Neutrophil (primary cell): Measurements from ENCODE around the gene SLC19A3.

Experiments
- H3K27ac ChIP-seq: fragments of 200-600 bp; sonication (generic); 2 replicates; pipeline ENCODE4 v1.5.1; 2016; ENCODE audit warnings: mild to moderate bottlenecking, moderate library complexity
- H3K27me3 ChIP-seq: fragments of 200-600 bp; sonication (generic); 2 replicates; pipeline ENCODE4 v1.6.0; 2016; ENCODE audit warnings: mild to moderate bottlenecking
- H3K36me3 ChIP-seq: fragments of 200-600 bp; sonication (generic); 2 replicates; pipeline ENCODE4 v1.5.1; 2017
- H3K4me1 ChIP-seq, 2 experiments: fragments of 200-600 bp in 1 of 2; sonication (generic) in 1 of 2; 1 replicate in 1 of 2; 2 replicates in 1 of 2; pipeline versions ENCODE4 v1.5.1 to v1.6.1; 2013 to 2016; ENCODE audit warnings: low read depth in 1 of 2, low read length in 1 of 2, mild to moderate bottlenecking in 1 of 2, moderate library complexity in 1 of 2; ENCODE audit not compliant: control insufficient read depth in 1 of 2, insufficient read depth in 1 of 2
- H3K4me3 ChIP-seq, 2 experiments: fragments of 200-600 bp in 1 of 2; sonication (generic) in 1 of 2; 1 replicate in 1 of 2; 2 replicates in 1 of 2; pipeline ENCODE4 v1.5.1; 2013 to 2016; ENCODE audit warnings: low read depth in 1 of 2, low read length in 1 of 2, mild to moderate bottlenecking in 1 of 2, moderate library complexity in 1 of 2
- H3K9me3 ChIP-seq: fragments of 200-600 bp; sonication (generic); 2 replicates; pipeline ENCODE4 v1.5.1; 2016
- CTCF ChIP-seq: fragments of 200-600 bp; sonication (generic); IDR thresholded peaks from 2 replicates; pipeline ENCODE4 v1.5.1; 2016; ENCODE audit warnings: antibody characterized with exemption

The SLC19A3 gene

DNA sequence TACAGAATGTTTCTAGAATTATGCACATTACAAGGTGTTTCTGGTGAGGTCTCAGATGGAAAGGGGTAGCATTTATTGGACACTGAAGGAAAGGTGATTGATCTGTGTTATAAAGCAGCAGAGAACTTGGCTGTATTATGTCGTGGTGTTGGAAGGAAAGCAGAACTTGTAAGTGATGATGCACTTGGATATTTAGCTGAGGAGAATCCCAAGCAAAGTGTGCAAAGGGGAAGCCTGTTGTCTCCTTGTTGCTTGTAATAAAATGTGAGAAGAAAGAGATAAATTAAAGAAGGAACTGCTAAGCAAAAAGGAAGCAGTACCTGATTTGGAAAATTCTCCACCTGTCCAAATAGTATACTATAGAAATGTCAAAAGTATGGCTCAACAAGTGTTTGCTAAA lies 63.4 kb downstream of the SLC19A3 start:
- H3K9me3 ChIP-seq: no peaks in the 10 kb centered on the region

GRCh38 chr2:227653419-227653818 lies 64.4 kb downstream of the SLC19A3 start:
- H3K9me3 ChIP-seq: no peaks in the 10 kb centered on the region
- TF ChIP-seq CTCF: no peak
- no peaks in the 10 kb centered on the region for H3K36me3 ChIP-seq
- H3K27me3 ChIP-seq: peaks cover 16% of the 10 kb centered on the region
- no peaks in the 10 kb centered on the region for H3K4me1 ChIP-seq
- H3K4me3 ChIP-seq: no peak overlapping the region
- H3K27ac ChIP-seq: no peak overlapping the region

More for the DNA sequence above, 63.4 kb downstream of the SLC19A3 start:
- no peaks in the 10 kb centered on the region for H3K36me3 ChIP-seq
- no peak overlapping the region for H3K27ac ChIP-seq
- no peaks in the 10 kb centered on the region for H3K4me1 ChIP-seq
- peaks cover 16% of the 10 kb centered on the region for H3K27me3 ChIP-seq
- no peak overlapping the region for H3K4me3 ChIP-seq
- no peak for TF ChIP-seq CTCF

GRCh38 chr2:227643990-227644551 lies 73.8 kb downstream of the SLC19A3 start:
- Histone ChIP-seq H3K4me3 (no peak overlapping the region), H3K36me3 (no peaks in the 10 kb centered on the region), H3K9me3 (no peaks in the 10 kb centered on the region), H3K27me3 (no peaks in the 10 kb centered on the region), H3K4me1 (no peaks in the 10 kb centered on the region), H3K27ac (no peak overlapping the region)
- TF ChIP-seq CTCF: no peak

GRCh38 chr2:227642656-227643055 lies 75.2 kb downstream of the SLC19A3 start:
- H3K9me3 ChIP-seq: no peaks in the 10 kb centered on the region
- H3K4me3 ChIP-seq: no peak overlapping the region
- no peaks in the 10 kb centered on the region for H3K27me3 ChIP-seq
- H3K27ac ChIP-seq: no peak overlapping the region
- H3K36me3 ChIP-seq: no peaks in the 10 kb centered on the region
- no peaks in the 10 kb centered on the region for H3K4me1 ChIP-seq
- TF ChIP-seq CTCF: no peak

DNA sequence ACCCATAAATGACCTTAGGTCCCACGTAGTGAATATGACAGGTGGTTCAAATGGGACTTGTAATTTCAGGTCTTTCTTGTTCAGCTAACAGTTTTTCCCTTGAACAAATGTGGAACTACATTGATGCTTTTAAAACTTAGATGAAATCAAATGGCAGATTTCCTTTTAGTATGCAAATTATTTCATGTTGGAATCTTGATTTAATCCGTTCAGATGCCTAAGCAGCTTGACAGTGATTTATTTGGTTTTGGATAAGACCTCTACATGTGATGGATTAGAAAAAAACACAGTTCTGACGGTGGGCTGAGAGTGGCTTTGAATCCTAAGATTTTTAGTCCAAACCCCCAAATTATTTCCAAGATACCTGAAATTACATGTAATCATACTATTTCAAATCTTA lies 83.6 kb downstream of the SLC19A3 start:
- Histone ChIP-seq H3K36me3 (no peaks in the 10 kb centered on the region), H3K27ac (no peak overlapping the region), H3K4me1 (no peaks in the 10 kb centered on the region), H3K9me3 (no peaks in the 10 kb centered on the region), H3K4me3 (no peak overlapping the region), H3K27me3 (peaks cover 30% of the 10 kb centered on the region)
- no peak for TF ChIP-seq CTCF
